D721Med (cell line): ENCODE measurements around the gene NOL8.

Experiments
- DNase-seq: peaks from one replicate; pipeline ENCODE4 v3.0.0; 2011; ENCODE audit warnings: low spot score; ENCODE audit not compliant: insufficient read length
- FAIRE-seq: peaks from 2 replicates; lab custom pipeline; 2011; peaks lifted over from hg19 to GRCh38; lab: Jason Lieb, UNC
- TF ChIP-seq, protein P1 (sequence below): IDR thresholded peaks from 2 replicates; pipeline ENCODE4 v1.5.1; 2012; ENCODE audit warnings: mild to moderate bottlenecking, control low read depth; ENCODE audit not compliant: insufficient read depth; ENCODE audit errors: missing control alignments

Gene NOL8

GRCh38 chr9:92328225-92328624 lies 3.1 kb upstream of the NOL8 start:
- TF ChIP-seq, protein P1, sequence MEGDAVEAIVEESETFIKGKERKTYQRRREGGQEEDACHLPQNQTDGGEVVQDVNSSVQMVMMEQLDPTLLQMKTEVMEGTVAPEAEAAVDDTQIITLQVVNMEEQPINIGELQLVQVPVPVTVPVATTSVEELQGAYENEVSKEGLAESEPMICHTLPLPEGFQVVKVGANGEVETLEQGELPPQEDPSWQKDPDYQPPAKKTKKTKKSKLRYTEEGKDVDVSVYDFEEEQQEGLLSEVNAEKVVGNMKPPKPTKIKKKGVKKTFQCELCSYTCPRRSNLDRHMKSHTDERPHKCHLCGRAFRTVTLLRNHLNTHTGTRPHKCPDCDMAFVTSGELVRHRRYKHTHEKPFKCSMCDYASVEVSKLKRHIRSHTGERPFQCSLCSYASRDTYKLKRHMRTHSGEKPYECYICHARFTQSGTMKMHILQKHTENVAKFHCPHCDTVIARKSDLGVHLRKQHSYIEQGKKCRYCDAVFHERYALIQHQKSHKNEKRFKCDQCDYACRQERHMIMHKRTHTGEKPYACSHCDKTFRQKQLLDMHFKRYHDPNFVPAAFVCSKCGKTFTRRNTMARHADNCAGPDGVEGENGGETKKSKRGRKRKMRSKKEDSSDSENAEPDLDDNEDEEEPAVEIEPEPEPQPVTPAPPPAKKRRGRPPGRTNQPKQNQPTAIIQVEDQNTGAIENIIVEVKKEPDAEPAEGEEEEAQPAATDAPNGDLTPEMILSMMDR = peak; percentile 42
- no peak for FAIRE-seq
- no peak for DNase-seq

DNA sequence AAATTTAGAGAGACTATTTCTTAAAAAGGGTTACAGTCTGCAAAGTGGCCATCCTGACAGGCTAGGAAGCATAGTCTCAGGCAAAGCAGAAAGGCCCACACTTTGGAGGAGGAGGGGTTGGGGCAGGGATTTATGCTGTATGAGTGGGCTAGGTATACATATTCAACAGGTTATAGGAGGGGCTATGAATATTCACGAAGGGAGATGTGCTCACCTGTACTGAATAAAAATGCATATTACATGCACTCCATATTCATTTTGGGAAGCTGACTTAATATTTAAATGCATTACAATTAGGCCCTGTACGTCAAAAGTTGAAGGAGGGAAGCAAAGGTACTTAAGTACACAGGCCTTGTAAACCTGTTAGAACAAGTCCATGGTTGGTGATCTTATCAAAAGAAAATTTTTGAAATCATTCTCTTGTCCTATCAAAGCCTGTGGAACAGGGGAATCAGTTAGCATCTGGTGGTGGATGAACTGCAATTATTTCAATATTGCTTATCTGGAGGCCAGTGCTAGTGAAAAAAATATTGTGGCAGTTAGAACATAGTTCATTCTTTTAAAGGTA lies 2.2 kb upstream of the NOL8 start:
- no peak for FAIRE-seq
- no peak for DNase-seq
- TF ChIP-seq, protein P1 = no peak

DNA sequence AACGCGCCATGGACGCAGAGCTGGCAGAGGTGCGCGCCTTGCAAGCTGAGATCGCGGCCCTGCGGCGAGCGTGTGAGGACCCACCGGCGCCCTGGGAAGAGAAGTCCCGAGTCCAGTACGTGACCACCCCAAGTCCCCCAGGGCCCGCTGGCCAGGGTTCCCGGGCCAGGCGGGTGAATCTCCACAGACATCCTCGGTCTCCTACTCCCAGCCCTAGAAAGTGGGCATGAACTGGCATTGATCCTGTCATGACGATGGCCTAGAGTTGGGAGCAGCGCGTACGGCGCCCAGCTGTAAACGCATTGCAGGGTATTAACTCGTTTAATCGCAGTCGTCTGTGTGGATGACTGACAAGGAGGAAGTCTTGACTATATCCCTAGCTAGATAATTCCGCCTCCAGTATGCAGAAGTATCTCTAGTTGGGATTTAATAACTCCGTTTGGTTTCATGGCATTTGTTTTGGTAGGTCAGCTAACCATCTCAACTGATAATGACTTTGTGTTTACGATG lies 896 bp upstream of the NOL8 start:
- TF ChIP-seq, protein P1 = no peak
- no peak for FAIRE-seq
- peak; percentile 21 for DNase-seq

GRCh38 chr9:92324889-92325268 lies 271 bp downstream of the NOL8 start:
- no peak for FAIRE-seq
- TF ChIP-seq, protein P1 = no peak
- no peak for DNase-seq

DNA sequence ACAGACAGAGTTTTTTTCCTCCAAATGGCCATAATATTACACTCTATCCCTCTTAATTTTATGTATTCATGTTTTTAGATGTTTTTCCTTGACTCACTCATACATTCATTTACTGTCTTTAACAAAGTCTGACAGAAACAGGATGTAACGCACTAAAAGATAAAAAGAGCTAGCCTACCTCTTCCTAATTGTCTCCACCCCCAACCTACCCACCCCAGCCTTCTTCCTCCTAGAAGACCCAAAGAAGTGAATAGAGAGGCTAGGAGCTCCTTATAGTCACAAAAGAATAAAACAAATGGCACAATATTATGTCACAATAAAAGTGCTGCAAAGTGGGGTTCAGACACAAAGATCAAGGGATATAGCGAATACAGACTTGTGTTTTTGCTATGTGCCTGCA lies 719 bp downstream of the NOL8 start:
- FAIRE-seq (no peak), DNase-seq (no peak)
- TF ChIP-seq, protein P1 = no peak

GRCh38 chr9:92315456-92315855 lies 9.7 kb downstream of the NOL8 start:
- TF ChIP-seq, protein P1 = no peak
- DNase-seq = no peak
- FAIRE-seq = no peak

GRCh38 chr9:92313624-92314012 lies 11.5 kb downstream of the NOL8 start:
- TF ChIP-seq, protein P1 = no peak
- no peak for FAIRE-seq

More at GRCh38 chr9:92313624-92314012, 11.5 kb downstream of the NOL8 start:
- DNase-seq = no peak
